Vagina (tissue), 2 donors: ENCODE measurements around the gene PIGN. TPM values are rescaled to one million over a fixed set of nuclear protein-coding genes. Genes with fewer than 3 reads are reported as not detected.

Source experiments
- DNase-seq, 2 donors: peaks; one replicate each; pipeline ENCODE4 v3.0.0-alpha.2; 2017; ENCODE audit errors: extremely low spot score in 2 of 2
- H3K27ac ChIP-seq: fragments of 200-600 bp; sonication (generic); one replicate; pipeline ENCODE4 v1.5.1; 2019
- H3K27me3 ChIP-seq: fragments of 200-600 bp; sonication (generic); one replicate; pipeline ENCODE4 v1.5.1; 2019
- H3K36me3 ChIP-seq, 2 donors: fragments of 200-600 bp; sonication (generic); one replicate each; pipeline ENCODE4 v1.5.1; 2017 to 2019
- H3K4me1 ChIP-seq: fragments of 200-600 bp; sonication (generic); one replicate; pipeline ENCODE4 v1.5.1; 2019
- H3K4me3 ChIP-seq, 2 donors: fragments of 200-600 bp; sonication (generic); 1 replicate in 1 of 2; 2 replicates in 1 of 2; pipeline ENCODE4 v1.5.1; 2016 to 2019
- H3K9me3 ChIP-seq: fragments of 200-600 bp; sonication (generic); one replicate; pipeline ENCODE4 v1.5.1; 2019
- CTCF ChIP-seq, 3 experiments: fragments of 450-650 bp in 2 of 3; fragments of 200-600 bp in 1 of 3; sonication (generic) in 1 of 3; IDR thresholded peaks; one replicate each; pipeline ENCODE4 v1.5.1; 2017 to 2019; ENCODE audit warnings: antibody characterized with exemption in 3 of 3, mild to moderate bottlenecking in 2 of 3, moderate library complexity in 2 of 3
- POLR2A ChIP-seq, 2 donors: fragments of 450-650 bp; IDR thresholded peaks; one replicate each; pipeline ENCODE4 v1.6.1; 2017; ENCODE audit warnings: antibody characterized with exemption in 2 of 2, mild to moderate bottlenecking in 2 of 2, moderate library complexity in 2 of 2
- POLR2AphosphoS5 ChIP-seq, 2 donors: sonication (generic); formaldehyde crosslinking; IDR thresholded peaks; one replicate each; pipeline ENCODE4 v1.9.0; 2017; ENCODE audit warnings: antibody characterized with exemption in 2 of 2, mild to moderate bottlenecking in 2 of 2, low read depth in 1 of 2; ENCODE audit not compliant: insufficient read depth in 1 of 2
- intact Hi-C: fragments of 100-400 bp; cut with DNase I; formaldehyde crosslinking; loops from one replicate; pipeline ENCODE4 v1.15.1; 2023
- total RNA-seq: library from RNA; depleted of rRNA; stranded (reverse); fragments of >200 nt; gene quantifications from one replicate; pipeline ENCODE4 v1.2.3, GENCODE V29; 2016

Gene PIGN
- total RNA-seq, 1 donor from 2014 or later: 34.4 TPM

- no peaks in the 10 kb centered on the region for H3K9me3 ChIP-seq
- no peak overlapping the region for H3K27ac ChIP-seq
- TF ChIP-seq POLR2A (IDR thresholded peaks at IDR 0.05) (no peak), POLR2AphosphoS5 (IDR thresholded peaks at IDR 0.05; ENCODE audit: insufficient read depth in 1 of 2, low read depth in 1 of 2) (no peak), CTCF (IDR thresholded peaks at IDR 0.05) (no peak)
- intact Hi-C loops: no loop called here
- H3K4me1 ChIP-seq: peaks cover 17% of the 10 kb centered on the region
- no peak overlapping the region for H3K4me3 ChIP-seq
- no peaks in the 10 kb centered on the region for H3K36me3 ChIP-seq
- H3K27me3 ChIP-seq: no peaks in the 10 kb centered on the region
- no peak for DNase-seq
Measured at GRCh38 chr18:61991836-61992235, 195.0 kb downstream of the PIGN start.

GRCh38 chr18:61991201-61991600, 195.7 kb downstream of the PIGN start:
- Histone ChIP-seq H3K4me3 (no peak overlapping the region), H3K27me3 (no peaks in the 10 kb centered on the region), H3K4me1 (peaks cover 17% of the 10 kb centered on the region), H3K36me3 (no peaks in the 10 kb centered on the region), H3K27ac (no peak overlapping the region), H3K9me3 (no peaks in the 10 kb centered on the region)
- TF ChIP-seq POLR2AphosphoS5 (IDR thresholded peaks at IDR 0.05; ENCODE audit: insufficient read depth in 1 of 2, low read depth in 1 of 2) (no peak), POLR2A (IDR thresholded peaks at IDR 0.05) (no peak), CTCF (IDR thresholded peaks at IDR 0.05) (no peak)
- no peak for DNase-seq
- intact Hi-C loops: no loop called here

Other genes with a start within 250 kb of the PIGN start
- gene RELCH, start 199 bp upstream of the PIGN start, total RNA-seq: 59.9 TPM
- gene TNFRSF11A, start 138.3 kb upstream of the PIGN start, total RNA-seq: 3.9 TPM